IMR-90 (cell line): Measurements from ENCODE around the gene AKAP17A. TPM values are rescaled to one million over a fixed set of nuclear protein-coding genes. Genes with fewer than 3 reads are reported as not detected.

Experiments
- ATAC-seq: fragments of 200-7000 bp; cut with Tn5 transposase; 2 replicates; pipeline ENCODE4 v1.9.1; 2020; ENCODE audit warnings: low read depth, mild to moderate bottlenecking, moderate library complexity
- BruUV-seq: library from RNA; stranded (reverse); fragments of 400-500 nt; replicated peaks from 2 replicates; lab custom pipeline; 2021; lab: Mats Ljungman, UMichigan
- CTCF ChIA-PET: fragments of 300-600 bp; formaldehyde crosslinking; extraction: SDS; loops from one replicate; lab custom pipeline; 2021; ENCODE audit warnings: antibody characterized with exemption; lab: Yijun Ruan, JAX
- POLR2A ChIA-PET: fragments of 300-600 bp; sonication (Branson Sonifier 250); formaldehyde crosslinking; loops from one replicate; lab custom pipeline; 2022; ENCODE audit warnings: antibody characterized with exemption; ENCODE audit not compliant: unreplicated experiment; lab: Charles Lee
- DNase-seq: peaks from one replicate; pipeline ENCODE4 v3.0.0; 2013
- H2AFZ ChIP-seq: replicated peaks from 2 replicates; pipeline ENCODE3; 2013; ENCODE audit warnings: low read length, mild to moderate bottlenecking; ENCODE audit not compliant: poor library complexity
- H2AK5ac ChIP-seq: 2 replicates; pipeline ENCODE4 v1.6.1; 2013; ENCODE audit warnings: low read depth, low read length, inconsistent platforms
- H2AK9ac ChIP-seq: replicated peaks from 2 replicates; pipeline ENCODE3; 2013; ENCODE audit warnings: mild to moderate bottlenecking, low read depth, low read length, moderate library complexity; ENCODE audit not compliant: poor library complexity
- H2BK120ac ChIP-seq: 2 replicates; pipeline ENCODE4 v1.6.1; 2013; ENCODE audit warnings: low read depth, low read length, inconsistent platforms
- H2BK15ac ChIP-seq: 3 replicates; pipeline ENCODE4 v1.6.1; 2013; ENCODE audit warnings: low read depth, low read length, inconsistent platforms
- H2BK20ac ChIP-seq: 2 replicates; pipeline ENCODE4 v1.6.1; 2013; ENCODE audit warnings: low read depth, mild to moderate bottlenecking, inconsistent platforms, low read length, moderate library complexity
- H2BK5ac ChIP-seq: 2 replicates; pipeline ENCODE4 v1.6.1; 2013; ENCODE audit warnings: mild to moderate bottlenecking, low read depth, low read length, inconsistent platforms; ENCODE audit not compliant: poor library complexity, severe bottlenecking
- H3K14ac ChIP-seq: replicated peaks from 2 replicates; pipeline ENCODE4 v1.6.1; 2013; ENCODE audit warnings: low read depth, low read length, inconsistent platforms
- H3K18ac ChIP-seq: 2 replicates; pipeline ENCODE4 v1.6.1; 2013; ENCODE audit warnings: low read depth, low read length, control low read depth
- H3K23ac ChIP-seq: 2 replicates; pipeline ENCODE4 v1.6.1; 2013; ENCODE audit warnings: low read depth, low read length, inconsistent platforms
- H3K27ac ChIP-seq: 2 replicates; pipeline ENCODE4 v1.5.1; 2013; ENCODE audit warnings: mild to moderate bottlenecking, control low read depth, low read length; ENCODE audit not compliant: insufficient read depth
- H3K27me3 ChIP-seq: 2 replicates; pipeline ENCODE4 v1.6.1; 2013; ENCODE audit warnings: low read length; ENCODE audit not compliant: control insufficient read depth, insufficient read depth
- H3K36me3 ChIP-seq: 2 replicates; pipeline ENCODE4 v1.6.1; 2013; ENCODE audit warnings: low read length, mixed read lengths; ENCODE audit not compliant: control insufficient read depth, insufficient read depth
- H3K4ac ChIP-seq: 2 replicates; pipeline ENCODE4 v1.6.1; 2013; ENCODE audit warnings: low read depth, low read length, inconsistent platforms
- H3K4me1 ChIP-seq: 2 replicates; pipeline ENCODE4 v1.6.1; 2013; ENCODE audit warnings: low read length, mixed read lengths; ENCODE audit not compliant: control insufficient read depth, insufficient read depth
- H3K4me2 ChIP-seq: 2 replicates; pipeline ENCODE4 v1.6.1; 2013; ENCODE audit warnings: low read depth, mild to moderate bottlenecking, control low read depth, low read length, moderate library complexity
- H3K4me3 ChIP-seq: 2 replicates; pipeline ENCODE4 v1.5.1; 2013; ENCODE audit warnings: low read depth, mild to moderate bottlenecking, control low read depth, low read length, moderate library complexity; ENCODE audit not compliant: insufficient read depth
- H3K56ac ChIP-seq: 2 replicates; pipeline ENCODE4 v1.6.1; 2013; ENCODE audit warnings: low read length, inconsistent platforms; ENCODE audit not compliant: insufficient read depth; ENCODE audit errors: extremely low read depth
- H3K79me1 ChIP-seq, 2 experiments: 2 replicates each; pipeline ENCODE4 v1.6.1; 2013; ENCODE audit warnings: low read length in 2 of 2, inconsistent platforms in 1 of 2, low read depth in 1 of 2
- H3K9ac ChIP-seq: 2 replicates; pipeline ENCODE4 v1.6.1; 2013; ENCODE audit warnings: low read depth, low read length, control low read depth
- H3K9me1 ChIP-seq: 2 replicates; pipeline ENCODE4 v1.6.1; 2013; ENCODE audit warnings: low read length, inconsistent platforms; ENCODE audit not compliant: insufficient read depth
- H3K9me3 ChIP-seq: 2 replicates; pipeline ENCODE4 v1.6.1; 2013; ENCODE audit warnings: low read length; ENCODE audit not compliant: control insufficient read depth, insufficient read depth
- H4K20me1 ChIP-seq: 2 replicates; pipeline ENCODE4 v1.6.1; 2013; ENCODE audit warnings: low read length, inconsistent platforms; ENCODE audit not compliant: insufficient read depth
- H4K5ac ChIP-seq: 2 replicates; pipeline ENCODE4 v1.6.1; 2013; ENCODE audit warnings: mild to moderate bottlenecking, low read depth, low read length, control low read depth
- H4K8ac ChIP-seq, 2 experiments: 2 replicates each; pipeline ENCODE4 v1.6.1; 2013; ENCODE audit warnings: low read depth in 2 of 2, low read length in 2 of 2, control low read depth in 1 of 2, inconsistent platforms in 1 of 2
- H4K91ac ChIP-seq: 2 replicates; pipeline ENCODE4 v1.6.1; 2013; ENCODE audit warnings: low read depth, low read length, inconsistent platforms; ENCODE audit not compliant: insufficient read depth
- FOS ChIP-seq: fragments of 150-350 bp; IDR thresholded peaks from 2 replicates; pipeline ENCODE4 v1.6.1; 2016; ENCODE audit warnings: low read depth, low read length
- NFE2L2 ChIP-seq: fragments of 150-350 bp; IDR thresholded peaks from 2 replicates; pipeline ENCODE4 v1.6.1; 2016; ENCODE audit warnings: low read depth, mild to moderate bottlenecking, low read length
- RFX5 ChIP-seq: IDR thresholded peaks from 2 replicates; pipeline ENCODE4 v1.8.0; 2012; ENCODE audit warnings: low read depth, mild to moderate bottlenecking, low read length, moderate library complexity
- WGBS, 2 experiments: methylation state at CpG; one replicate each; pipeline versions ENCODE4 v1.1.5 to v1.1.7; 2013; ENCODE audit warnings: missing lambda C conversion rate in 2 of 2; ENCODE audit not compliant: insufficient read length in 1 of 2; ENCODE audit errors: extremely low coverage in 2 of 2; 5-methylcytosine and 5-hydroxymethylcytosine counted together
- dilution Hi-C: fragments of 300-500 bp; cut with HindIII; formaldehyde crosslinking; loops from one replicate; pipeline ENCODE4 v1.14.3; 2018; ENCODE audit warnings: low sequenced_read_pairs; ENCODE audit not compliant: unreplicated experiment
- in situ Hi-C: fragments of 300-500 bp; cut with MboI; formaldehyde crosslinking; loops from 3 replicates; pipeline ENCODE4 v1.14.3; 2019; ENCODE audit warnings: low sequenced_read_pairs, inconsistent platforms, mixed read lengths
- intact Hi-C: fragments of 100-400 bp; cut with micrococcal nuclease; formaldehyde crosslinking; loops from 2 replicates; pipeline ENCODE4 v1.10.0; 2022
- polyA plus RNA-seq, 3 experiments: library from polyadenylated mRNA; depleted of rRNA; stranded (reverse); fragments of >200 nt; gene quantifications; 2 replicates each; pipeline ENCODE4 v1.2.3, GENCODE V29; 2012; ENCODE audit warnings: low replicate concordance in 1 of 3
- total RNA-seq: library from RNA; depleted of rRNA; stranded (reverse); fragments of >200 nt; gene quantifications from 2 replicates; pipeline ENCODE4 v1.2.3, GENCODE V29; 2012

AKAP17A gene
- total and polyA plus RNA-seq, 2 of the 4 experiments (the other 2 are of a cell fraction): 9.0 to 23.7 TPM

DNA sequence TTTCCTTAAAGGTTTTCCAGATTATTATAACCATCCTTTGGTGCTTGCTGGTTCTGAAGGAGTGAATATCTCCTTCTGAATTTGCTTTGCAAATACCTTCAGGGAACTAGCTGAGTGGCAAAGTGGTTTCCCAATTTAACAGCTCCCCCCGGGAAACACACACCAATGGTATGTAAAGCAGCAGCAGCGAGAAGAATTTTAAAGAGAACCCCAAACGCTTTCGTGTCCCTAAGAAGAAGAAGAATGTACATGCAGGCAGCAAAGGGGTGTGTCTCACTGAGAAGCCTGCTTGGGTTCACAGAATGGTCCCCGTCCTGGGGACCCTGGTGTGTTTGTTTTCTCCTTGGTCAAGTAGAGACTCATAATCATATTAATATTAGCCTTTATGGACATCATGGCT, 4.2 kb upstream of the AKAP17A start:
- Histone ChIP-seq H3K18ac (no peak overlapping the region), H4K8ac (no peak overlapping the region), H3K4me3 (no peak overlapping the region), H2BK120ac (no peak overlapping the region), H3K4me1 (no peaks in the 10 kb centered on the region), H2AK5ac (no peak overlapping the region), H4K20me1 (no peaks in the 10 kb centered on the region), H2AK9ac (no peak overlapping the region), H3K4ac (no peak overlapping the region), H3K27ac (no peak overlapping the region), H3K4me2 (no peak overlapping the region), H3K23ac (no peak overlapping the region), H3K36me3 (no peaks in the 10 kb centered on the region), H3K79me1 (no peaks in the 10 kb centered on the region), H4K91ac (no peak overlapping the region), H3K9ac (no peak overlapping the region), H3K9me3 (no peaks in the 10 kb centered on the region), H3K9me1 (no peaks in the 10 kb centered on the region), H2BK20ac (no peak overlapping the region), H3K56ac (no peak overlapping the region), H2BK15ac (no peak overlapping the region), H4K5ac (no peak overlapping the region), H3K14ac (no peak overlapping the region), H3K27me3 (no peaks in the 10 kb centered on the region), H2AFZ (no peak overlapping the region), H2BK5ac (no peak overlapping the region)
- ChIA-PET CTCF (no interaction called here), POLR2A (no interaction called here)
- no TSS peak for BruUV-seq
- no peak for ATAC-seq
- no CpG with 5 or more reads among the region's 5 CpGs for WGBS, 2 experiments
- TF ChIP-seq FOS (no peak), RFX5 (no peak), NFE2L2 (no peak)
- no peak for DNase-seq
- intact Hi-C loops: no loop called here
- dilution Hi-C loops: no loop called here
- in situ Hi-C loops: loop anchor here (25.0 kb wide), 1 partner anchor 125 kb away; the partner anchor contains the start of gene ASMTL
